ENCODE results near the gene RARA. TPM values are rescaled to one million over a fixed set of nuclear protein-coding genes. Genes with fewer than 3 reads are reported as not detected.

RARA gene
- total RNA-seq, 2 donors from 2014 or later: 28.5 to 51.7 TPM

- Histone ChIP-seq H3K4me1 (peaks cover 0 to 100% of the 10 kb centered on the region in 2 donors), H3K36me3 (peaks cover 7% of the 10 kb centered on the region), H3K27ac (peak overlapping the region; percentile 96 to 98)
Measured at GRCh38 chr17:40327735-40328385, 18.9 kb downstream of the RARA start.

GRCh38 chr17:40328386-40328766, 19.4 kb downstream of the RARA start:
- Histone ChIP-seq H3K4me3 (no peak overlapping the region), H3K27ac (peak overlapping the region; percentile 96 to 98), H3K9me3 (no peaks in the 10 kb centered on the region), H3K27me3 (no peaks in the 10 kb centered on the region), H3K4me1 (peaks cover 0 to 100% of the 10 kb centered on the region in 2 donors), H3K36me3 (peaks cover 7% of the 10 kb centered on the region)
- DNase-seq (ENCODE audit: low spot score): no peak
- no peak for TF ChIP-seq CTCF (IDR thresholded peaks at IDR 0.05)

More at GRCh38 chr17:40327735-40328385, 18.9 kb downstream of the RARA start:
- Histone ChIP-seq H3K4me3 (no peak overlapping the region), H3K27me3 (no peaks in the 10 kb centered on the region), H3K9me3 (no peaks in the 10 kb centered on the region)
- no peak for TF ChIP-seq CTCF (IDR thresholded peaks at IDR 0.05)
- no peak for DNase-seq (ENCODE audit: low spot score)

- DNase-seq (ENCODE audit: low spot score): no peak
Measured at GRCh38 chr17:40329839-40330794, 21.1 kb downstream of the RARA start.

GRCh38 chr17:40330850-40331470, 22.0 kb downstream of the RARA start:
- DNase-seq (ENCODE audit: low spot score): no peak
- H3K36me3 ChIP-seq: peaks cover 7% of the 10 kb centered on the region
- H3K27me3 ChIP-seq: no peaks in the 10 kb centered on the region
- TF ChIP-seq CTCF (IDR thresholded peaks at IDR 0.05): no peak
- no peaks in the 10 kb centered on the region for H3K9me3 ChIP-seq
- H3K4me1 ChIP-seq: peaks cover 0 to 100% of the 10 kb centered on the region in 2 donors
- peak overlapping the region; percentile 84 to 89 for H3K27ac ChIP-seq
- no peak overlapping the region for H3K4me3 ChIP-seq

More at GRCh38 chr17:40329839-40330794, 21.1 kb downstream of the RARA start:
- Histone ChIP-seq H3K27ac (peak overlapping the region; percentile 84 to 89), H3K27me3 (no peaks in the 10 kb centered on the region), H3K4me3 (no peak overlapping the region), H3K36me3 (peaks cover 7% of the 10 kb centered on the region), H3K9me3 (no peaks in the 10 kb centered on the region), H3K4me1 (peaks cover 0 to 100% of the 10 kb centered on the region in 2 donors)
- no peak for TF ChIP-seq CTCF (IDR thresholded peaks at IDR 0.05)

GRCh38 chr17:40331743-40332641, 23.0 kb downstream of the RARA start:
- Histone ChIP-seq H3K4me1 (peaks cover 0 to 99% of the 10 kb centered on the region in 2 donors), H3K9me3 (no peaks in the 10 kb centered on the region), H3K36me3 (peaks cover 7% of the 10 kb centered on the region), H3K27me3 (no peaks in the 10 kb centered on the region), H3K4me3 (peak overlapping the region in 1 of 2 donors; percentile 24), H3K27ac (peak overlapping the region; percentile 84 to 89)
- TF ChIP-seq CTCF (IDR thresholded peaks at IDR 0.05): no peak
- DNase-seq (ENCODE audit: low spot score): peak; percentile 90
